ENCODE measurements around the gene CA14. TPM values are rescaled to one million over a fixed set of nuclear protein-coding genes. Genes with fewer than 3 reads are reported as not detected.

CA14 gene
- total and polyA plus RNA-seq, 2 of the 4 experiments (the other 2 are of a cell fraction) = not detected

- Histone ChIP-seq H3K23ac (ENCODE audit: low read depth, low read length) (no peak overlapping the region), H2AFZ (replicated peaks; ENCODE audit: low read length, poor library complexity) (no peak overlapping the region), H4K91ac (ENCODE audit: insufficient read depth, low read depth, low read length) (no peak overlapping the region), H3K36me3 (ENCODE audit: control insufficient read depth, insufficient read depth, low read length) (no peaks in the 10 kb centered on the region), H3K9ac (ENCODE audit: low read depth, low read length) (no peak overlapping the region), H3K27me3 (ENCODE audit: control insufficient read depth, insufficient read depth, low read length) (no peaks in the 10 kb centered on the region), H2BK120ac (ENCODE audit: low read depth, low read length) (no peak overlapping the region), H3K9me1 (ENCODE audit: insufficient read depth, low read length) (0 out of 2 replicates have a peak, but pooled peaks cover 3% of the 10 kb centered on the region), H3K4ac (ENCODE audit: low read depth, low read length) (no peak overlapping the region), H2BK5ac (ENCODE audit: low read depth, low read length, poor library complexity, severe bottlenecking) (no peak overlapping the region), H4K8ac (ENCODE audit: low read depth in 2 of 2, low read length in 2 of 2) (no peak overlapping the region), H3K18ac (ENCODE audit: low read depth, low read length) (no peak overlapping the region), H3K79me1 (ENCODE audit: low read depth in 1 of 2, low read length in 2 of 2) (0 out of 4 replicates have a peak, but pooled peaks cover 0 to 3% of the 10 kb centered on the region in 2 experiments), H4K20me1 (ENCODE audit: insufficient read depth, low read length) (no peaks in the 10 kb centered on the region), H3K14ac (replicated peaks; ENCODE audit: low read depth, low read length) (no peak overlapping the region), H3K4me1 (ENCODE audit: control insufficient read depth, insufficient read depth, low read length) (no peaks in the 10 kb centered on the region; the same call in 1 of the 2 replicates), H2AK9ac (replicated peaks; ENCODE audit: low read depth, low read length, poor library complexity) (no peak overlapping the region), H3K56ac (ENCODE audit: extremely low read depth, insufficient read depth, low read length) (no peak overlapping the region), H2AK5ac (ENCODE audit: low read depth, low read length) (no peak overlapping the region), H2BK15ac (ENCODE audit: low read depth, low read length) (no peak overlapping the region), H3K4me2 (ENCODE audit: low read depth, low read length) (no peak overlapping the region), H3K27ac (ENCODE audit: insufficient read depth, low read length) (no peak overlapping the region), H2BK20ac (ENCODE audit: low read depth, low read length) (no peak overlapping the region), H3K9me3 (ENCODE audit: control insufficient read depth, insufficient read depth, low read length) (no peaks in the 10 kb centered on the region), H4K5ac (ENCODE audit: low read depth, low read length) (no peak overlapping the region), H3K4me3 (ENCODE audit: insufficient read depth, low read depth, low read length) (no peak overlapping the region)
- in situ Hi-C loops (cut with MboI; ENCODE audit: low sequenced_read_pairs) (no loop called here), dilution Hi-C loops (cut with HindIII; ENCODE audit: low sequenced_read_pairs, unreplicated experiment) (no loop called here), intact Hi-C loops (cut with micrococcal nuclease) (no loop called here)
- ChIA-PET POLR2A (ENCODE audit: unreplicated experiment) (no interaction called here), CTCF (no interaction called here)
- BruUV-seq (replicated peaks) = no TSS peak
- no peak for ATAC-seq (ENCODE audit: low read depth)
- TF ChIP-seq CEBPB (IDR thresholded peaks at IDR 0.05; ENCODE audit: low read depth, low read length) (no peak), FOS (IDR thresholded peaks at IDR 0.05; ENCODE audit: low read depth, low read length) (no peak), BHLHE40 (IDR thresholded peaks at IDR 0.05; ENCODE audit: low read depth, low read length) (no peak), NFE2L2 (IDR thresholded peaks at IDR 0.05; ENCODE audit: low read depth, low read length) (no peak), MXI1 (IDR thresholded peaks at IDR 0.05; ENCODE audit: borderline replicate concordance, low read depth, low read length) (no peak), RAD21 (IDR thresholded peaks at IDR 0.05; ENCODE audit: low read length) (no peak), MAZ (IDR thresholded peaks at IDR 0.05; ENCODE audit: borderline replicate concordance, low read depth, low read length) (no peak), RCOR1 (IDR thresholded peaks at IDR 0.05; ENCODE audit: insufficient replicate concordance, low read length) (no peak), MAFK (IDR thresholded peaks at IDR 0.05; ENCODE audit: low read depth, low read length) (no peak), RFX5 (IDR thresholded peaks at IDR 0.05; ENCODE audit: low read depth, low read length) (no peak), SMC3 (IDR thresholded peaks at IDR 0.05; ENCODE audit: low read depth, low read length) (no peak), POLR2A (IDR thresholded peaks at IDR 0.05; ENCODE audit: low read depth, low read length) (no peak), CHD1 (IDR thresholded peaks at IDR 0.05; ENCODE audit: low read depth, low read length) (no peak), ELK1 (IDR thresholded peaks at IDR 0.05; ENCODE audit: borderline replicate concordance, low read depth, low read length) (no peak), USF2 (IDR thresholded peaks at IDR 0.05; ENCODE audit: low read depth, low read length) (no peak), CTCF (conservative IDR thresholded peaks at IDR 0.05; ENCODE audit: low read depth, low read length) (no peak)
- no CpG with 5 or more reads among the region's 9 CpGs for WGBS, 2 experiments (ENCODE audit: extremely low coverage in 2 of 2, insufficient read length in 1 of 2)
- no peak for DNase-seq
Measured at GRCh38 chr1:150212070-150212469, 45.5 kb upstream of the CA14 start.
